Raji (cell line): ENCODE data around the gene LAMA2.

Experiments
- POLR2A ChIP-seq: IDR thresholded peaks from 2 replicates; pipeline ENCODE4 v1.6.1; 2011; ENCODE audit warnings: low read depth, low read length, control low read depth; ENCODE audit not compliant: insufficient read depth

LAMA2 gene, protein sequence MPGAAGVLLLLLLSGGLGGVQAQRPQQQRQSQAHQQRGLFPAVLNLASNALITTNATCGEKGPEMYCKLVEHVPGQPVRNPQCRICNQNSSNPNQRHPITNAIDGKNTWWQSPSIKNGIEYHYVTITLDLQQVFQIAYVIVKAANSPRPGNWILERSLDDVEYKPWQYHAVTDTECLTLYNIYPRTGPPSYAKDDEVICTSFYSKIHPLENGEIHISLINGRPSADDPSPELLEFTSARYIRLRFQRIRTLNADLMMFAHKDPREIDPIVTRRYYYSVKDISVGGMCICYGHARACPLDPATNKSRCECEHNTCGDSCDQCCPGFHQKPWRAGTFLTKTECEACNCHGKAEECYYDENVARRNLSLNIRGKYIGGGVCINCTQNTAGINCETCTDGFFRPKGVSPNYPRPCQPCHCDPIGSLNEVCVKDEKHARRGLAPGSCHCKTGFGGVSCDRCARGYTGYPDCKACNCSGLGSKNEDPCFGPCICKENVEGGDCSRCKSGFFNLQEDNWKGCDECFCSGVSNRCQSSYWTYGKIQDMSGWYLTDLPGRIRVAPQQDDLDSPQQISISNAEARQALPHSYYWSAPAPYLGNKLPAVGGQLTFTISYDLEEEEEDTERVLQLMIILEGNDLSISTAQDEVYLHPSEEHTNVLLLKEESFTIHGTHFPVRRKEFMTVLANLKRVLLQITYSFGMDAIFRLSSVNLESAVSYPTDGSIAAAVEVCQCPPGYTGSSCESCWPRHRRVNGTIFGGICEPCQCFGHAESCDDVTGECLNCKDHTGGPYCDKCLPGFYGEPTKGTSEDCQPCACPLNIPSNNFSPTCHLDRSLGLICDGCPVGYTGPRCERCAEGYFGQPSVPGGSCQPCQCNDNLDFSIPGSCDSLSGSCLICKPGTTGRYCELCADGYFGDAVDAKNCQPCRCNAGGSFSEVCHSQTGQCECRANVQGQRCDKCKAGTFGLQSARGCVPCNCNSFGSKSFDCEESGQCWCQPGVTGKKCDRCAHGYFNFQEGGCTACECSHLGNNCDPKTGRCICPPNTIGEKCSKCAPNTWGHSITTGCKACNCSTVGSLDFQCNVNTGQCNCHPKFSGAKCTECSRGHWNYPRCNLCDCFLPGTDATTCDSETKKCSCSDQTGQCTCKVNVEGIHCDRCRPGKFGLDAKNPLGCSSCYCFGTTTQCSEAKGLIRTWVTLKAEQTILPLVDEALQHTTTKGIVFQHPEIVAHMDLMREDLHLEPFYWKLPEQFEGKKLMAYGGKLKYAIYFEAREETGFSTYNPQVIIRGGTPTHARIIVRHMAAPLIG (N-terminal part only)

GRCh38 chr6:128882991-128883611 lies at the start of gene LAMA2:
Gene LAMA2, plus strand, starts transcription at chr6:128883138. Its CDS starts 108 bp downstream, at chr6:128883246.
- TF ChIP-seq POLR2A = no peak

GRCh38 chr6:128836761-128837160 lies 46.2 kb upstream of the LAMA2 start:
- no peak for TF ChIP-seq POLR2A

- TF ChIP-seq POLR2A = no peak
Measured at GRCh38 chr6:128841518-128841917, 41.4 kb upstream of the LAMA2 start.

DNA sequence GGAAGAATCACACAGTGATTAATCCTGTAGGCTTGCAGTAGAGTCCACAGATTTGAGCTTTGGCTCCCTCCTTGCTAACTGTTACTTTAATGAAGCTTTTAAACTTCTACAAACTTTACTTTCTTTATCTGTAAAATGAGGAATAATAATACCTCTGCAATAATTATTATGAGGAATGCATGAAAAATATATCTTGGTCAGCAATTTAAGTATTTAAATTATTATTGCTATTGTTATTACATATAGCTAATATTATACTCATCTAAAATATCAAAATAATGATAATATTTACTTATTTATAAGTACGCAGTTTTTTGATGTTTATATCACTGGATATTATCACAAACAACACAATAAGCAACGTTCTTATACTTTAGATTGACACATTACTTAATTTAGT lies 38.3 kb upstream of the LAMA2 start:
- no peak for TF ChIP-seq POLR2A

GRCh38 chr6:128847431-128848210 lies 35.3 kb upstream of the LAMA2 start:
- TF ChIP-seq POLR2A = no peak

GRCh38 chr6:128848212-128848935 lies 34.6 kb upstream of the LAMA2 start:
- no peak for TF ChIP-seq POLR2A

- no peak for TF ChIP-seq POLR2A
Measured at GRCh38 chr6:128855581-128856085, 27.3 kb upstream of the LAMA2 start.

DNA sequence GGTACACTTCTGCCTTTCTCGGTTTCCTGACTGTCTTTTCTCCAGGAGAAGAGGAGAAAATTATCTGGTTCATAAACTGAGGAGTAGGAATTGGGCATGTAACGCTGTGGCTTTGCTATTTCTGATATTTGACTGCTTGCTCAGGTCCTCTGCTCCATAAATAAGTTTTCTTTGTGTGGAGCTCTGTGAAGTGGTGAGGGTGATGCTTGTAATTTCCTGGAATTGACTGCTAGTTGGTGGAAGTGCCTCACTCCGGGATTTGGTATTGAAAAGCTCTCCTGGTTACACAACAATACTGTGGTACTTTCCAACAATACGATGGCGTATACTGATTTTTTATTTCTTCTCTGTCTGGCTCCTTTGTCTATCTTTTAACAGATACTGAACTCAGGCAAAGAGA lies 25.1 kb upstream of the LAMA2 start:
- no peak for TF ChIP-seq POLR2A

DNA sequence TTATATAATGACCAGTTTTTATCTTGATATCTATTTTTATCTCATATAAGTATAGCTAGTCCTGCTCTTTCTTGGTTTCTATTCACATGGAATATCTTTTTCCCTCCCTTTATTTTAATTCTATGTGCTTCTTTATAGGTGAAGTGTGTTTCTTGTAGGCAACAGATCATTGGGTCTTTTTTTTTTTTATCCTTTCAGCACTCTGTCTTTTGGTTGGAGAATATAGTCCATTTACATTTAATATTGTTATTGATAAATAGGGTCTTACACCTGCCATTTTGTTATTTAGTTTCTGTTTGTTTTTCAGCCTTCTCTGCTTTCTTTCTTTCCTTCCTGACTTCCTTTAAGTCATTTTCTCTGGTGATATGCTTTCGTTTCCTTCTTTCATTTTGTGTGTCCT lies 22.2 kb upstream of the LAMA2 start:
- no peak for TF ChIP-seq POLR2A

GRCh38 chr6:128863983-128864382 lies 19.0 kb upstream of the LAMA2 start:
- TF ChIP-seq POLR2A = no peak

DNA sequence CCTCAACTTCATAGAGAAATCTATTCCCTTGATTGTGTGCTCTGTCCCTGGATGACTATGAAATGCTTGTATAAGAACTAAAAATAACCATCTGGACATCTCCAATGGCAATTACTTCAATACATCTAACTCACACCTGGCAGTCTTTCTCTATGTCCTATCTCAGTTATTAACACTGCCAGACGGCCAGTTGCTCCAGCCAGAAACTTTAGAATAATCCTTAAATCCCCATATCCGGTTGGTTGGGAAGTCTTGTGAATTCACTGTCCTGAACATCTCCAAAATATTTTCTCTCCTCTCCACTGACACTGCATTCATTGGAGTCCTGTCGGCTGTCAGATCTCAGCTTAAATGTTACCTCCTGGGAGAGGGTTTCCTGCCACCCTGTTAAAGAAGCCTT lies 12.2 kb upstream of the LAMA2 start:
- no peak for TF ChIP-seq POLR2A

GRCh38 chr6:128874863-128875262 lies 8.1 kb upstream of the LAMA2 start:
- TF ChIP-seq POLR2A = no peak

GRCh38 chr6:128882560-128882959 lies 378 bp upstream of the LAMA2 start:
- TF ChIP-seq POLR2A = no peak
